CD4-positive, alpha-beta T cell treated with Interleukin-4 for 4 hours (primary cell): Measurements from ENCODE around the gene RALGPS1.

Experiments
- DNase-seq: peaks from one replicate; pipeline ENCODE4 v3.0.0-alpha.2; 2020

RALGPS1 gene

GRCh38 chr9:126957687-126958053, 43.1 kb downstream of the RALGPS1 start:
- no peak for DNase-seq

- DNase-seq: no peak
Observed at GRCh38 chr9:126959336-126959735, 44.8 kb downstream of the RALGPS1 start.

GRCh38 chr9:126959917-126960316, 45.3 kb downstream of the RALGPS1 start:
- no peak for DNase-seq

GRCh38 chr9:126962336-126962735, 47.8 kb downstream of the RALGPS1 start:
- DNase-seq: no peak

GRCh38 chr9:126965077-126965476, 50.5 kb downstream of the RALGPS1 start:
- no peak for DNase-seq

GRCh38 chr9:126965541-126966428, 51.2 kb downstream of the RALGPS1 start:
- peak; percentile 47 for DNase-seq

- no peak for DNase-seq
Observed at GRCh38 chr9:126971261-126971660, 56.7 kb downstream of the RALGPS1 start.

- no peak for DNase-seq
Observed at GRCh38 chr9:126973651-126974529, 59.3 kb downstream of the RALGPS1 start.

GRCh38 chr9:126974594-126974993, 60.0 kb downstream of the RALGPS1 start:
- DNase-seq: no peak

GRCh38 chr9:126975327-126976220, 61.0 kb downstream of the RALGPS1 start:
- no peak for DNase-seq

GRCh38 chr9:126979461-126979860, 64.9 kb downstream of the RALGPS1 start:
- DNase-seq: no peak

- no peak for DNase-seq
Observed at GRCh38 chr9:126980231-126980630, 65.6 kb downstream of the RALGPS1 start.

- DNase-seq: no peak
Observed at GRCh38 chr9:126981218-126981617, 66.6 kb downstream of the RALGPS1 start.

GRCh38 chr9:126982215-126983002, 67.8 kb downstream of the RALGPS1 start:
- DNase-seq: peak; percentile 24

GRCh38 chr9:126983767-126984166, 69.2 kb downstream of the RALGPS1 start:
- no peak for DNase-seq

GRCh38 chr9:126984969-126985368, 70.4 kb downstream of the RALGPS1 start:
- no peak for DNase-seq

- DNase-seq: peak; percentile 94
Observed at GRCh38 chr9:126985870-126986498, 71.4 kb downstream of the RALGPS1 start.

- DNase-seq: peak; percentile 56
Observed at GRCh38 chr9:126986506-126986951, 71.9 kb downstream of the RALGPS1 start.

- DNase-seq: no peak
Observed at GRCh38 chr9:126988857-126989256, 74.3 kb downstream of the RALGPS1 start.

- DNase-seq: no peak
Observed at GRCh38 chr9:126989847-126990842, 75.6 kb downstream of the RALGPS1 start.
